ENCODE data around the gene LMTK3.
"Not testable (repeated sequence)": the region's sequence is repeated elsewhere in the genome, so short reads cannot be mapped to it uniquely, and the experiment has no call there.

Gene LMTK3

DNA sequence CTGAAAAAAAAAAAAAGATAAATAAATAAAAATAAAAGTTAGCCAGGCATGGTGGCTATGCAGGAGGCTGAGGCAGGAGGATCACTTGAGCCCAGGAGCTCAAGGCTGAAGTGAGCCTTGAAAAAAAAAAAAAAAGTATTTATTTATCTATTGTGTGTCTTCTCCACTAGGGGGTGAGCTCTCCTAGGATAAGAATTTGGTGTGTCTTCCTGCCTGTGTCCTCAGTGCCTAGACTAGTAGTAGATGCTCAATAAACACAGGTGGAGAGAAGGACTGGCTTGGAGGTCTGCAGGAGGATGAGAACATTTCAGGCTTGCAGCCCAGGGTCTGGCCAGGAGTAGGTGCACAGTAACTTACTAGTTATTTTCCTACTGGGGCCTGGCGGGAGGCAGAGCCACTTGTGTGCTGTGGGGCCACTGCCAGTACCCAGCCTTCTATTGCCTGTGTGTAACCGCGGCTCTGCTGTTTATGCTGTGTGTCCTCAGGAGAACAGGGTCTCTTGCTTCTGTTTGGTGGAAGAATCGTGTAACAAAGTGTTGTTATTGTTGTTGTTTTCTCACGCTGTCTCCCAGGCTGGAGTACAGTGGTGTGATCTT, 5.4 kb downstream of the LMTK3 start:
- DNase-seq (ENCODE audit: low spot score), result no peak

DNA sequence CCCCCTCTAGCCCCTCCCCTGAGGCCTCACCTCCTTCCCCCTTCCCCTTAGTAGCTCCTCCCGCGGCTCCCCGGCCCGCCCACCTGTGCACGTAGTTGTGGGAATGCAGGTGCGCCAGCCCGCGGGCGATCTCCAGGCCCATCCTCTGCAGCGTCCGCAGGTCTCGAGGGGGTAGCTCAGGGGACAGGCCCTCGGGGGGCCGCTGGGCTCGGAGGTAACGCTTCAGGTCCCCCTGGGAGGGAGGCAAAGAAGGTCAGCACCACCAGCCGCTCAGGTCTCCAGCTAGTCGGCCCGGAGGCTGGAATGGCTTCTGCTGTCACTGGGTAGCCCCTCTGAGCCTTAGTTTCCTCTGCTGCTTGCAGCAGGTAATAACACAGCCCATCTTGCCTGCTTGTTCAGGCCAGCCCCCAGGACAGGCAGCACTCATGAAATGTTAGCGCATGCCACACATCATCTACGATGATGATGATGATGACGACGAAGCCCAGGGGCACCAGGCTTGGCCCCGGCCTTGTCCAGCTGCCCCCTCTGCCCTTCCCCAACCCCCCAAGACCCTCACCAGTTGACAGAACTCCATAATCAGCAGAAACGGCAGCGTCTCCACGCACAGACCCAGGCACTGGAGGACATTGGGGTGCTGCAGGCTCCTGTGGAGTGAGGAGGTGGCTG, 9.2 kb downstream of the LMTK3 start:
- no peak for DNase-seq (ENCODE audit: low spot score)

DNA sequence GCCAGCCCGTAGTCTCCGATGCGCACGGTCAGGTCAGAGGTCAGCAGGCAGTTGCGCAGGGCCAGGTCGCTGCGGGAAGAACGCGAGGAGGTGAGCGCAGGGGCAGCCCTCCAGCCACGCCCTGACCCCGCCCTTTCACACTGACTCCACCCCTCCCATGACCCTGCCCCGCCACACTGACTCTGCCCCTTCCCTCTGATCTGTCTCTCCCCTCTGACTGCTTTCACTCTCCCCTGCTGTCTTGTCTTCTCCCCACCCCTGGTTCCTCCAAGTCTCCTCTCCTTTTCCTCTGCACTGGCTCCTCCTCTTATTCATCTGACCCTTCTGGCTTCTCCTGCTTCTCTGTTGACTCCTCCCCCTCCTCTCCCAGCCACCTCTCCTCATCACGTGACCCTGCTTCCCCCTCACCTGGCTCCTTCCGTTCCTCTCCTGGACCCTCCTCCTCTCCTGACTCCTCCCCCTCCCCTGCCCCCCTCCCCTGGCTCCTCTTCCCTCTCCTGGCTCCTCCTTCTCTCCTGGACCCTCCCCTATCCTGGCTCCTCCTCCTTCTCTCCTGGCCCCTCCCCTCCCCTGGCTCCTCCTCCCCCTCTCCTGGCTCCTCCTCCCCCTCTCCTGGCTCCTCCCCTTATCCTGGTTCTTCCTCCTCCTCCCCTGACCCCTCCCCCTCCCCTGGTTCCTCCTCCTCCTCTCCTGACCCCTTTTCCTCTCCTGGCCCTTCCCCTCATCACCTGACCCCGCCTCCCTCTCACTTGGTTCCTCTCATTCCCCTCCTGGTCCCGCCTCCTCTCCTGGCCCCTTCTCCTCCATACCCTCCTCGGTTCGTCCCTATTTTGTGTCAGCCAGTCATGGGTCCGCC, 9.9 kb downstream of the LMTK3 start:
- peak; percentile 67 for DNase-seq (ENCODE audit: low spot score)

DNA sequence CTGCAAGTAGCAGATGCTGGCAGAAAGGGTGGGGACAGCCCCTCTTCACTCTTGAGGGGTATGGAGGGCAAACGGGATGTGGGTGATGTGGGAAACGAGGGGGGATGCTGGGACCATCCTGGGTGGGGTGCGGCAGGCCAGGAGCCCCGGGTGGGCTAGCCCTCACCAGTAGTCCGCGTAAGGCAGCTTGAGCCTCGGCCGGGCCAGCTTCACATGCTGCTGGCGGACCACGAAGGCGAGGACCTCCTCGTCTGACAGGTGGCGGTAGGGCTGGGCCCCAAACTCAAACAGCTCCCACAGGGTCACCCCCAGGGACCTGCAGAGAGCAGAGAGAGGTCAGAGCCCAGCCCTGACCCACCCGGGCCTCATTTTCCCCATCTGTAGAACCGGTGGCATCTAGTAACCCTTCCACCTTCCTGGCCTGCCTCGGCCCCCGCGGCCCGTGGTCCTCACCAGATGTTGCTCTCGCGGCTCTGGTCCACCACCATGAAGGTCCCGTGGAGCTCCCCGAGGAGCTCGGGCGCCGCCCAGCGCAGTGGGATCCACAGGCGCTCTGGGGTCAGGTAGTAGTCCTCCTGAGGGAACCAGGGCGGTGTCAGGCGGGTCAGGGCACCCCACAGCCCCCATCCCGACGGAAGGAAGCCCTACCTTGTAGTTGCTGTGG, 10.7 kb downstream of the LMTK3 start:
- DNase-seq (ENCODE audit: low spot score), result no peak

DNA sequence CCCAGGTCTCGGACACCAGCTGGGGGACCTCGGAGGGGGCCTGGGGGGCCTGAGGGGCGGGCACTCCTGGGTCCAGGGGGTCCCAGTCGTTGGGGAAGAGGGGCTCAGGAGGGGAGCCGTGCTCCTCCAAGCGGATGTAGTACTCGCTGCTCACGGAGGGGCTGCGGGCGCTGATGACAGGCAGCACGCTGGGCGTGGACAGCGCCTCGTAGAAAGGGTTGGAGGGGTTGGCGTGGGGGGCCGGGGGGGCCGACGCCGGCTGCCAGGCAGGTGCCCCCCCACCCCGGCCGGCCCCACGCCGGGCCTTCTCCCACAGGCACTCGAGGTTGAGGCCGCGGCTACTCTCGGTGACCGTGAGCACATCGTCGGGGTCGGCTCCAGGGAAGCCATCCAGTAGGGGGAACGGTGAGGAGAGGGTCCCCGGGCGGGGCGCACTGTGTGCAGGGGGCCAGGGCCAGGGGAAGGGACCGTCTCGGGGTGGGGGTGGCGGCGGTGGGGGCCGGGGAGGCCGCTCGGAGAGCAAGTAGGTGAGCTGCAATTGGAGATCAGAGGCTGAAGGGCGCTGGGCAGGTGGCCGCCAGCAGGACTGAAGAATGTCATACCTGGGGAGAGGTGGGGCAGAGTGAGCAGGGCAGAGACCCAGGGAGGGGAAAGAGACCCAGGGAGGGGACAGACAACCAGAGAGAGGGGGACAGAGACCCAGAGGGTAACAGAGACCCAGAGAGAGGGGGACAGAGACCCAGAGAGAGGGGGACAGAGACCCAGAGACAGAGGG, 12.1 kb downstream of the LMTK3 start:
- no peak for DNase-seq (ENCODE audit: low spot score)

DNA sequence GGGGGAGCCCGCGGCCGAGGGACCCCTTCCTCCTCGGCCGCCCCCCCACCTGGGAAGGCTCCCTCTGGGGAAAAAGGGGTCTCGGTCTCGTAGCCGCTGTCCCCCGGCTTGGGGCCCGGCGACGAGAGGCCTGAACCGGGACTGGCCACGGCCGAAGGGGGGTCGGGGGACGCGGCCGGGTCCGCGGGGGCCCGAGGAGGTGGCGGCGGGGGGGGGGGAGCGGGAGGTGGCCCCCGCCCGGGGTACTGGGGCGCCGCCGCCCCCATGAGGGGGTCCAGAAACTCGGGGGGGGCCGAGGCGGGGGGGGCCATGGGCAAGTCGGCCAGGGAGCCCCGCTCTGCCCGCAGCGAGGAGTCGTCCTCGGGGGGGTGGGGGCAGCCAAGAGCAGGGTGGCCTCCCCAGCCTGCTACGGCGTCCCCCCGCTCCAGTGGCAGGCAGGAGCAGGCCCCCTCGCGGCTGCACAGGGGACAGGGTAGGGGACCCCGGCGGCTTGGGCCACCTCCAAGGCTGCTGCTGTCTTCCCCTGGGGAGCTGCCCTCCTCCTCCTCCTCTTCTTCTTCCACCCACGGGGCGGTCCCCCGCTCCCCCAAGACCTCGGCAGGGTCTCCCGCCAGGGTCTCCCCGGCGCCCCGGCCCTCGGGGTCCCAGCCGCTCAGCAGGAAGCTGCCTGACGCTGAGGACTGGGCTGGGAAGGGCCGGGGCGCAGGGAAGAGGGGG, 12.9 kb downstream of the LMTK3 start:
- no peak for DNase-seq (ENCODE audit: low spot score)

DNA sequence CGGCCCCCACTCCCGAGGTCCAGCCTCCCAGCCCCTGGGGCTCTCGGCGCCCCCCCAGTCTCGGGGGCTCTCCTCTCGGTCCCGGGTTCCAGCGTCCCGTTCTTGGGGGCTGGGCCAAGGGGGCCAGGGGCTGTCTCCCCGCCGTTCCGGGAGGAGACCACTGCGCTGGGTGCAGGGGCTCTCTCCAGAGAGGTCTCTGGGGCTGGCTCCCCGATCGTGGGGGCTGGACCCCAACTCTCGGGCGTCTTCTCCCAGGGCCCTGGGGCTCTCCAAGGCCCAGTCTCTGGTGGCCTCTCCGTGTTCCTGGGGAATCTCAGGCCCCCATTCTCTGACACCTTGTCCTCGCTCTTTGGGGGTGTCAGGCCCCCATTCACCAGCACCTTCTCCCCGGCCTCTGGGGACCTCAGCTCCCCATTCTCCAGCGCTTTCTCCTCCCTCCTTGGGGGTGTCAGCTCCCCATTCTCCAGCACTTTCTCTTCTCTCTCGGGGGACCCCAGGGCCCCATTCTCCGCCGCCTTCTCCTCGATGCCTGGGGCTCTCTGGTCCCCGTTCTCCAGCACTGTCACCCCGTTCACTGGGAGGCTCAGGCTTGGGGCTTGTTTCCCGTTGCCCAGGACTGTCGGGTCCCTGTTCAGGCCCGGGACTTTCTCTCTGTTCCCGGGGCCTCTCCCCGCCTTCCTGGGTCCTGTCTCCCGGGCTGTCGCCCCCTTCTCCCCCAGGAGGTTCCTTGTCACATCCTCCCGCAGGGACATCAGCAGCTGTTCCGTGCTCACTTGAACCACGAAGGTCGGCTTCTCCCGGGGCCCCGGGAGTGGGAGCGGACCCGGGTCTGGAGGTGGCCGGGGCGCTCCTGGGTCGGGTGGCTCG, 13.7 kb downstream of the LMTK3 start:
- DNase-seq (ENCODE audit: low spot score), result no peak

DNA sequence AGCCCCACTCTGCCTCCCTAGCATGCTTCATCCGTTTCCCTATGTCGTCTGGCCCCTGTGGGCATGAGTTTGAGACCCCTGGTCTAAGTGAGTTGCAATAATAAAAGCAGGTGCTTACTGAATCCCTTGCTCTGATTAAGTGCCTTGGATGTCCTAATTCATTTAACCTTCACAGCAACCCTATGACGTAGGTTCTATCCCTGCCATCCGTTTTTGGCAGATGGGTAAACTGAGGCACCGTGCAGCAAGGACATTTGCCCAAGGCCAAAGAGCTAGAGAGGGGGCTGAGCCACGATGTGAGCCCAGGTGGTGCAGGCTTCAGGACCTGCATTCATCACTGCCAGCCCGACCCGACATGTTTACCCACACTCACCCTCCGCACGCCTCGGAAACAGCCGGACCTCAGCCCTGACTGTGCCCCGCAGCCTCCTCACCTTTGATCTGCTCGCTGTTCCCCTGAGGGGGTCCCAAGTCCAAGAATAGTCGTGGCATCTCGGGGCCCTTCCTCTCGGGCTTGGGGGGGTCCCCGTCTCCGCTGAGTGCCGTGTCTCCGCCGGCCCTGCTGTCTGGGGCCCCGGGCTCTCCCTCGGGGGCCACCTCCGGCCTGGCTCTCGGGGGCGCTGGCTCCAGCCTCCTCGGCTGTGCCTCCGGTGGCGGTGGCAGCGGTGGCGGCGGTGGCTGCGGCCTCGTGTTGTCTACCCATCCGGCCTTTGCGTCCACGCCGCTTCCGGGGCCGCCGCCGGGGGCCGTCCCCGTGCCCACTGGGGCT, 14.5 kb downstream of the LMTK3 start:
- DNase-seq (ENCODE audit: low spot score), result no peak

DNA sequence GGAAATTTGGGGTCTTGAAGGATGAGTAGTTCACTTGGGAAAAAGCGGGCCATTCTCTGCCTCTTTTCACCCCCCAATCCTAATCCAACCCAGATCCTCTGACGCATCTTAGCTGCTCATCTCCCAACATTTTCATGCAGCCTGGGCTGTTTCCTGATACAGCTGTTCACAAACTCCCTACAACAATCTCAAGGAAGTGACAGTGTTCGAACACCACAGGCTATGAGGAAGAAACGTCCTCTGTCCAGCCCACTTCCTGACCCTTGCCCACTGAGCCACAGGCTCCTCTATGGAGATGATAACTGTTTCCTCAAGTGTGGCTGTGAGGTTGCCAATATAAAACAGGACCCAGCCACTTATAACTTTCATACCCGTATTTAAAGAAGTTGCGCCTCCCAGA, 16.2 kb downstream of the LMTK3 start:
- peak; percentile 32 for DNase-seq (ENCODE audit: low spot score)

DNA sequence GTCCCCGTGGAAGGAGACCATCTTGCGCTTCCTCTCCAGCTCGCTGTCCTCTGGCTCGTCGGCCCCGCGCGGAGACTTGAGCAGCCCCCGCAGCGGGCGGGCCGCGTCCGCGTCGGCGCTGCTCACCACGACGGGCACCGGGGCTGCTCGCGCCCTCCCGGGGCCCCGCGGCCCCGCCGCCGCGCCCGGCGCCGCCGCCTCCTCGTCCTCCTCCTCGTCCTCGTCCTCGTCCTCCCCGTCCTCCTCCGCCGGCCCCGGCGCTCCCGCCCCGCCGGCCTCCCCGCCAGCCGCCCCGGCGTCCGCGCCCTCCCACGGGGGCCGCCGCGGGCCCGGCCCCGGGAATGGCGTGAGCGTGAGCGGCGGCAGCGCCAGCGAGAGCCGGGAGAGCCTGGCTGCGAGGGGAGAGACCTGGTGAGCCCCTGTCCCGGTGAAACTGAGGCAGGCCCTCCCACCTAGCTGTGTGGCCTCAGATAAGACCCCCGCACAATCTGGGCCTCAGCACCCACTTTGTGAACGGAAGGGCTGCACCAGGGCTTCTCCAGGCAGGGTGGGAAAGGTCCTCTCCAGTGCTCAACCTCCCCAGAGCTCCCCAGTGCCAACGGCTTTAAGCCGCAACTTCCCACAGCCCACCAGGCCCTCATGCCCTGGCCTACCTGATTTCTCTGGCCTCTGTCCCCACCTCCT, 17.8 kb downstream of the LMTK3 start:
- DNase-seq (ENCODE audit: low spot score), result no peak

DNA sequence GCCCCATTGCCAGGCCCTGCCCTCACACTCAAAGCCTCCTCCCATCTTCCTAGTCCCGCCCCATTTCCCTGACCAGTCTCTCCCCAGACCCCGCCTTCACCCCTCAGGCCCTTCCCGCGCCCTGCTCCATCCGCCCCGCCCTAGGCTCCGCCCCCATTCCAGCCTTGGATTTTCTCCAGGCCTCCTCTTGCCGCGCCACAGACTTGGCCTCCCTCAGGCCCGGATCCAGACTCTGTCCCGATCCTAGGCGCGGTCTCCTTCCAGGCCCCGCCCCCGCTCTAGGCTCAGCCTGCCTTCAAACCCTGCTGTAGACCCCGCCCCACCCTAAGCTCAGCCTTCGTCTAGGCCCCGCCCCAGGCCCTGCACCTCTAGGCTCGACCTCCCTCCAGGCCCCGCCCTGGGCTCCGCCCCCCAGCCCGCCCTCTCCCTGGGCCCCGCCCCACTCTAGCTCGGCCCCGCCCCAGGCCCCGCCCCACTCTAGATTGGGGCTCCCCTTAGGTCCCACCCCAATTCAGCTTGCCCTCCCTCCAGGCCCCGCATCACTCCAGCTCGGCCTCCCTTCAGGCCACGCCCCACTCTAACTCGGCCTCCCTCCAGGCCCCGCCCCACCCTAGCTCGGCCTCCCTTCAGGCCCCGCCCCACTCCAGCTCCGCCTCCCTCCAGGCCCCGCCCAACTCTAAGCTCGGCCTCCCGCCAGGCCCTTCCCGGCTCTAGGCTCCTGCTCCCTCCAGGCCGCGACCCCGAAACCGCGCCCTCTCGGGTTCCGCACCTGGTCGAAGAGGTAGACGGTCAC, 18.5 kb downstream of the LMTK3 start:
- DNase-seq (ENCODE audit: low spot score), result peak; percentile 93

DNA sequence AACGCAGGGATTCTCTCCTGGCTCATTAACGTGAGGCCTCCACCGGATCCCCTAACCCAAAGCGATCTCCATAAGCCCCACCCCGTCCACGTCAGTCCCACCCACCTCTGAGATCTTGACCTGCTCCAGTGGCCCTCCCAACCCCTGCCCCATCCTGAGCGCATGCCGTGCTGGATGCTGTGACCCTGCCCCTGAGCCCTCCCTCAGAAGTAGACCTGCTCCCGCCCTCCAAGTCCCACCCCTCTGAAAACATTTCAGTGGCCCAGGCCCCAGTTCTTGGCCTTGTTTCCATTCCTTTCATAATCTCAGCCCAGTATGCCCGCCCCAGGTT, 19.9 kb downstream of the LMTK3 start:
- no peak for DNase-seq (ENCODE audit: low spot score)

DNA sequence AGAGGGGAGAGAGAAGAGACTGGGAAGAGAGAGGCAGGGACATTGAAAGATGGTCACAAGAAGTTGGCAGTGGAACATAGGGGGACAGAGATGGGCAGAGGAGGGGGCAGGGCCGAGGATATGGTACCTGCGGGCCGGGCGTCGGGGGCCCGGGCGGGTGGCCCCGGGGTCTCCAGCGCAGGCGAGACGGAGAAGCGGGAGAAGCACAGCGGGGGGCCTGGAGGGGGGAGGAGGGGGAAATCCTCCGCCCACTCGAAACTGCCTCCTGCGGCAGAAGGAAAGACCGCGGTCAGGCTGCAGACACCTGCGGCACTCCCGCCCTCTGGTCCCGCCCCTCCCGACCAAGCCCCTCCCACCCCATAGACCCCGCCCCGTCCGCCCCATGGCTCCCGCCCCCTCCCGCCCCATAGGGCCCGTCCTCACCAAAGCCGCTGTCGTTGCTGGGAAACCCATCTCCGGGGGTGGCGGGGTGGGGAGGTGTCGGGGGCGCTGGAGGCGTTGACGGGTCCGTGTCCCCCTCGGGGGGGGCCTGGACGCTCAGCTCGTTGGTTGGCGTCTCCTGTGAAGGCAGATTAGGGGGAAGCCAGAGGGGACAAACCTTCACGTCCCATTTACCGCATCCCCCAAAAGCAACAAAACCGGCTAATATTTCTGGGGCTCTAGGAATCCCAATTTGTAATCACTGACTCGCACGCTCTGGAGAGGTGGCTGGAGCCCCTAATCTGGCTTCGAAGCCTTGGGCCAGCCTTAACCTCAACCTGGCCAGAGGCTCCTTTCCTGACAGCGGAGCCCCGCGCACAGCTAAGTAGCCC, 20.4 kb downstream of the LMTK3 start:
- DNase-seq (ENCODE audit: low spot score), result no peak

DNA sequence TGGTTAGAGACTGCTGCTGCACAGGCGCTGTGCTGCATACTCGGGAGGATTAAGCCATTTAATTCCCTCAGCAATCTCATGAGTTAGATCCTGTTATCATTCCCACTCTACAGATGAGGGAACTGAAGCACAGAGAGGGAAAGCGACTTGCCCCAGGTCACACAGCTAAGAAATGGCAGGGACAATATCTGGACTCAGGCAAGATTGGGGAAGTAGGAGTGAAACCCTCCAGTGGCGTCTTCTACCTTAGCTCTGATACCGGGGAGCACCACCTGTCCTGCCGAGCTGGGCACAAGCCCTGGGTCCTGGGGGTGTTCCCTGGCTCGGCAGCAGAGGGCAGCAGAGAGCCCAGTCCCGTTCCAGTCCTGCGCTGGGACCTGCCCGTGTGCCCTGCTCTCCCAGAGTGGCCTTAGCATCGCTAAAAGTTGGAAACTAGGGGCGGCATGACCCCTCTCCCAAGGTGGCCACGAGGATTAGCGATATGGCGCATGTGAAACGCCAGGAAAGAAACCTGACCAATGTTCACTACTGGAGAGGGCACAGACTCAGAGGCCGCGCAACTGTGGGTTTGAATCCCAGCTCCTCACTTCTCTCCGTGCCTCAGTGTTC, 21.9 kb downstream of the LMTK3 start:
- DNase-seq (ENCODE audit: low spot score), result peak; percentile 73

DNA sequence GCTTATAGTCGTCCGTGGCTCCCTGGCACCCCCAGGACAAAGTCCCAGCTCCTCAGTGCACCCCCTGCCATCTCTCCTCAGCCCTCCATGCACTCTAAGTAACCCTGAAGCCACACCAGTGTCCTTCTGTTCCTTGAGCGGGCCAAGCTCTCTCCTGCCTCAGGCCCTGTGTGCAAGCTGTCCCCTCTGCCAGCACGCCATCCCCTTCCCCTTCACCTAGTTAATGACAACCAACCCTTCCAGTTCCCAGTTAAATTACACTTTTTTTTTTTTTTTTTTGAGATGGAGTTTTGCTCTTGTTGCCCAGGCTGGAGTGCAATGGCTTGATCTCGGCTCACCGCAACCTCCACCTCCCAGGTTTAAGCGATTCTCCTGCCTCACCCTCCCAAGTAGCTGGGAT, 23.2 kb downstream of the LMTK3 start:
- DNase-seq (ENCODE audit: low spot score), result not testable (repeated sequence)

DNA sequence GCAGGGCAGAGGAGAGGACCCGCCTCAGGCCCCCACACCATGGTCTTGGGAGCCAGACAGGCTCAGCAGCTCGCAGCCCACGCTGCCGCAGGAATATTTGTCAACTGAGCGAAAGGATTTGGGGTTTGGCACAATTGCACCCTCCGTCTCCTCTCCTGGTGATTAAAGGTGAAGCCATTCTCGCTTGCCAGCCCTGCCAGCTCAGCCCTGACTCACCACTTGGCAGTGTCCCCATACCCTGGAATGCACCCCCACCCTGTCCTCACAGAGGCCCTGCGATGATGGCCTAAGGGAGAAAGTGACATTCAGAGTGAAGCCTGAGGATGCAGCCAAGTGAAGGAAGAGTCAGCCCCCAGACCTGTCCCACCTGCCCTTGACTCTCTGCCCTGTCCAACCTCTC, 23.7 kb downstream of the LMTK3 start:
- DNase-seq (ENCODE audit: low spot score), result peak; percentile 39

DNA sequence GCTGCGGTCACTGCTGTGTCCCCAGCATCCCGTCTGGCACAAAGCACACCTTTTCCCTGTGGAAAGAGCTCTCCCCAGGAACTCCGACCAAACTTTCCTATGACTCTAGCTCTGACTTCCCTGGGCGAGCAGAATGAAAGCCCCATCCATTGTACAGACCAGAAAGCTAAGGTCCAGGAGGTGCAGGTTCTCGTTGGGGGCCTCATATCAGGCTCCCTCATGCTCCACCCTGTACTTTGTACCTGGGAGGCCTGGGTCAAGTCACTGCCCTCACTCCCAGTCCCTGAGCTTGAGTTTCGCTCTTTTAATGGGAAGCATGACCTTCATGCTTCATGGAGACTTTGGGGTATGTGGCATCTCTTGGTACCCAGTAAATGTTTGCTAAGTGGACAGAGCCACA, 24.1 kb downstream of the LMTK3 start:
- no peak for DNase-seq (ENCODE audit: low spot score)
